Measurements from ENCODE around the gene CCDC141. TPM values are rescaled to one million over a fixed set of nuclear protein-coding genes. Genes with fewer than 3 reads are reported as not detected.

CCDC141 gene
- total RNA-seq, 5 donors from 2014 or later (not counting 1 experiment from before 2014, with no cell fraction given) = 13.2 to 44.8 (median 16.8) TPM

- no peak overlapping the region for H3K4me3 ChIP-seq (ENCODE audit: control insufficient read depth in 1 of 2, extremely low read depth in 1 of 2, low read length in 1 of 2)
- peaks cover 32% of the 10 kb centered on the region for H3K36me3 Mint-ChIP-seq
- no peak overlapping the region for H3K27ac ChIP-seq (ENCODE audit: low read length)
- no peaks in the 10 kb centered on the region for H3K9me3 ChIP-seq
- ATAC-seq (replicated peaks in 1 of 4) (no peak), DNase-seq (no peak)
- H3K4me1 Mint-ChIP-seq = no peaks in the 10 kb centered on the region
- no peak overlapping the region for H3K4me3 Mint-ChIP-seq
- ChIA-PET POLR2A (no interaction called here), CTCF (interaction anchor here in 1 of 2 donors (1.0 kb wide), 1 partner anchor 27 kb away, joined by 4 read pairs; no protein-coding TSS in a partner anchor)
- H3K27ac Mint-ChIP-seq = no peak overlapping the region
- H3K9me3 Mint-ChIP-seq = no peaks in the 10 kb centered on the region
- no peaks in the 10 kb centered on the region for H3K27me3 ChIP-seq (replicated peaks in 1 of 2; ENCODE audit: control insufficient read depth in 2 of 2, extremely low read depth in 1 of 2, insufficient read depth in 2 of 2, low read length in 1 of 2)
- peaks cover 0 to 14% of the 10 kb centered on the region in 2 donors for H3K36me3 ChIP-seq (ENCODE audit: control insufficient read depth in 2 of 2, extremely low read depth in 1 of 2, insufficient read depth in 1 of 2, low read length in 1 of 2)
- 76% methylated on average over 5 of the region's 6 CpGs for WGBS (ENCODE audit: insufficient coverage)
- no peaks in the 10 kb centered on the region for H3K4me1 ChIP-seq (ENCODE audit: control insufficient read depth in 1 of 2, extremely low read depth in 1 of 2, insufficient read depth in 2 of 2, low read length in 2 of 2)
- H3K27me3 Mint-ChIP-seq = no peaks in the 10 kb centered on the region
Observed at GRCh38 chr2:178882666-178883440, 167.1 kb downstream of the CCDC141 start.

- H3K27ac ChIP-seq (ENCODE audit: low read length) = no peak overlapping the region
- no peaks in the 10 kb centered on the region for H3K27me3 ChIP-seq (replicated peaks in 1 of 2; ENCODE audit: control insufficient read depth in 2 of 2, extremely low read depth in 1 of 2, insufficient read depth in 2 of 2, low read length in 1 of 2)
- Mint-ChIP-seq H3K4me3 (no peak overlapping the region), H3K4me1 (no peaks in the 10 kb centered on the region), H3K27me3 (no peaks in the 10 kb centered on the region), H3K27ac (no peak overlapping the region), H3K9me3 (no peaks in the 10 kb centered on the region), H3K36me3 (peaks cover 35% of the 10 kb centered on the region)
- H3K9me3 ChIP-seq = no peaks in the 10 kb centered on the region
- no peaks in the 10 kb centered on the region for H3K4me1 ChIP-seq (ENCODE audit: control insufficient read depth in 1 of 2, extremely low read depth in 1 of 2, insufficient read depth in 2 of 2, low read length in 2 of 2)
- DNase-seq (no peak), ATAC-seq (replicated peaks in 1 of 4) (no peak)
- no CpG with 5 or more reads among the region's 1 CpG for WGBS (ENCODE audit: insufficient coverage)
- H3K4me3 ChIP-seq (ENCODE audit: control insufficient read depth in 1 of 2, extremely low read depth in 1 of 2, low read length in 1 of 2) = no peak overlapping the region
- ChIA-PET POLR2A (no interaction called here), CTCF (interaction anchor here (0.5 to 1.0 kb wide), 2 partner anchors 9 to 82 kb away, joined by 3 read pairs; no protein-coding TSS in a partner anchor)
- peaks cover 0 to 16% of the 10 kb centered on the region in 2 donors for H3K36me3 ChIP-seq (ENCODE audit: control insufficient read depth in 2 of 2, extremely low read depth in 1 of 2, insufficient read depth in 1 of 2, low read length in 1 of 2)
Observed at GRCh38 chr2:178881075-178881474, 168.9 kb downstream of the CCDC141 start.

GRCh38 chr2:178880257-178880656 lies 169.7 kb downstream of the CCDC141 start:
- peaks cover 0 to 16% of the 10 kb centered on the region in 2 donors for H3K36me3 ChIP-seq (ENCODE audit: control insufficient read depth in 2 of 2, extremely low read depth in 1 of 2, insufficient read depth in 1 of 2, low read length in 1 of 2)
- Mint-ChIP-seq H3K9me3 (no peaks in the 10 kb centered on the region), H3K4me1 (no peaks in the 10 kb centered on the region), H3K27ac (no peak overlapping the region), H3K36me3 (peaks cover 39% of the 10 kb centered on the region), H3K27me3 (no peaks in the 10 kb centered on the region), H3K4me3 (no peak overlapping the region)
- 82% methylated on average over 2 of the region's 3 CpGs for WGBS (ENCODE audit: insufficient coverage)
- no peak overlapping the region for H3K27ac ChIP-seq (ENCODE audit: low read length)
- ATAC-seq (replicated peaks in 1 of 4) (no peak), DNase-seq (no peak)
- H3K4me3 ChIP-seq (ENCODE audit: control insufficient read depth in 1 of 2, extremely low read depth in 1 of 2, low read length in 1 of 2) = no peak overlapping the region
- CTCF ChIA-PET = no interaction called here
- H3K27me3 ChIP-seq (replicated peaks in 1 of 2; ENCODE audit: control insufficient read depth in 2 of 2, extremely low read depth in 1 of 2, insufficient read depth in 2 of 2, low read length in 1 of 2) = no peaks in the 10 kb centered on the region
- no peaks in the 10 kb centered on the region for H3K9me3 ChIP-seq
- POLR2A ChIA-PET = no interaction called here
- no peaks in the 10 kb centered on the region for H3K4me1 ChIP-seq (ENCODE audit: control insufficient read depth in 1 of 2, extremely low read depth in 1 of 2, insufficient read depth in 2 of 2, low read length in 2 of 2)

DNA sequence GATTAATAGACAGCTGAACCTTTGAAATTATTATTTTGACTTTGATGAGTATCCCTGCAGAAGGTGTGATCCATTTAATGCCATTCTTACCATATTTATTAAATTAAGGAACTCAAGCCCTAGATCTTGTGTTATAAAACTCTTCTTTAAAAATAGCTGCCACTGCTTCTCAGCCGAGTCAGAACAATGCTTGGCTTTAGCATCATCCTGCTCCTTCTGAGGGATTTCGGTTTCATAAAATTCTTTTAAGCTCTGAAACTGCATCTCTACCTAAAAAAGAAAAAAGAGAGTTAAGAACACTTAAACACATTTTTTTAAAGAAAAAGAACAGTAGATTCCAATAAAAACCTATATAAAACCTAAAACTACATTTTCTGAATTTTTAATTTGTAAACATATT lies 172.1 kb downstream of the CCDC141 start:
- no peak for DNase-seq
- H3K27ac Mint-ChIP-seq = no peak overlapping the region
- H3K4me1 ChIP-seq (ENCODE audit: control insufficient read depth in 1 of 2, extremely low read depth in 1 of 2, insufficient read depth in 2 of 2, low read length in 2 of 2) = no peaks in the 10 kb centered on the region
- ChIA-PET POLR2A (no interaction called here), CTCF (no interaction called here)
- no peaks in the 10 kb centered on the region for H3K27me3 Mint-ChIP-seq
- H3K4me1 Mint-ChIP-seq = no peaks in the 10 kb centered on the region
- H3K4me3 Mint-ChIP-seq = no peak overlapping the region
- WGBS (ENCODE audit: insufficient coverage) = no CpG with 5 or more reads among the region's 2 CpGs
- no peak overlapping the region for H3K4me3 ChIP-seq (ENCODE audit: control insufficient read depth in 1 of 2, extremely low read depth in 1 of 2, low read length in 1 of 2)
- peaks cover 29% of the 10 kb centered on the region for H3K36me3 Mint-ChIP-seq
- H3K27me3 ChIP-seq (replicated peaks in 1 of 2; ENCODE audit: control insufficient read depth in 2 of 2, extremely low read depth in 1 of 2, insufficient read depth in 2 of 2, low read length in 1 of 2) = no peaks in the 10 kb centered on the region
- ATAC-seq (replicated peaks in 1 of 4) = no peak
- peaks cover 0 to 12% of the 10 kb centered on the region in 2 donors for H3K36me3 ChIP-seq (ENCODE audit: control insufficient read depth in 2 of 2, extremely low read depth in 1 of 2, insufficient read depth in 1 of 2, low read length in 1 of 2)
- H3K9me3 Mint-ChIP-seq = no peaks in the 10 kb centered on the region
- H3K9me3 ChIP-seq = no peaks in the 10 kb centered on the region
- no peak overlapping the region for H3K27ac ChIP-seq (ENCODE audit: low read length)

- Mint-ChIP-seq H3K27me3 (no peaks in the 10 kb centered on the region), H3K4me3 (no peak overlapping the region), H3K9me3 (no peaks in the 10 kb centered on the region), H3K4me1 (peaks cover 4 to 5% (median 4%) of the 10 kb centered on the region in 3 donors), H3K27ac (no peak overlapping the region), H3K36me3 (peaks cover 21% of the 10 kb centered on the region)
- Histone ChIP-seq H3K27me3 (replicated peaks in 1 of 2; ENCODE audit: control insufficient read depth in 2 of 2, extremely low read depth in 1 of 2, insufficient read depth in 2 of 2, low read length in 1 of 2) (no peaks in the 10 kb centered on the region), H3K36me3 (ENCODE audit: control insufficient read depth in 2 of 2, extremely low read depth in 1 of 2, insufficient read depth in 1 of 2, low read length in 1 of 2) (peaks cover 0 to 5% of the 10 kb centered on the region in 2 donors), H3K4me1 (ENCODE audit: control insufficient read depth in 1 of 2, extremely low read depth in 1 of 2, insufficient read depth in 2 of 2, low read length in 2 of 2) (no peaks in the 10 kb centered on the region), H3K9me3 (no peaks in the 10 kb centered on the region), H3K27ac (ENCODE audit: low read length) (no peak overlapping the region), H3K4me3 (ENCODE audit: control insufficient read depth in 1 of 2, extremely low read depth in 1 of 2, low read length in 1 of 2) (no peak overlapping the region)
- ChIA-PET CTCF (no interaction called here), POLR2A (no interaction called here)
- no peak for ATAC-seq (replicated peaks in 1 of 4)
- 83% methylated on average over 8 of the region's 8 CpGs for WGBS (ENCODE audit: insufficient coverage)
- no peak for DNase-seq
Observed at GRCh38 chr2:178874529-178875240, 175.3 kb downstream of the CCDC141 start.

DNA sequence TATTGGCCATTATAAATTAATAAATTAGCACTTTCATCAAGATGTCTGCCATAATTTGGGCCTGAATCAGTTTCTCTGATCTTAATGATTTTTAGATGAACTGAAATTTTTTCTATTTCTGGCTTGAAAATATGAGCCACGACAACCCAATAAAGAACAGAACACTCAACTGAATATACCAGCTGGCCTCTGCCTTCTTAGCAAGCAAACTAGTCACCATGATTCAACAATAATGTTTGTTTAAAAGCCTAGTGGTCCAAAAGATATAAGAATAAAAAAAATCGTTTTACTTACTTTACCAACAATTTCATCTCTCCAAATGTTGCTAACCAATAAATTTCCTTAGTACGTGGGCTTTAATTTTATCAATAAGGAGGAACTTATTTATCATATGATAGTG lies 176.0 kb downstream of the CCDC141 start:
- no CpG with 5 or more reads among the region's 3 CpGs for WGBS (ENCODE audit: insufficient coverage)
- H3K27me3 Mint-ChIP-seq = no peaks in the 10 kb centered on the region
- no peak overlapping the region for H3K27ac Mint-ChIP-seq
- no peak overlapping the region for H3K4me3 ChIP-seq (ENCODE audit: control insufficient read depth in 1 of 2, extremely low read depth in 1 of 2, low read length in 1 of 2)
- DNase-seq (no peak), ATAC-seq (replicated peaks in 1 of 4) (no peak)
- H3K4me3 Mint-ChIP-seq = no peak overlapping the region
- ChIA-PET CTCF (no interaction called here), POLR2A (no interaction called here)
- peaks cover 18% of the 10 kb centered on the region for H3K36me3 Mint-ChIP-seq
- H3K4me1 Mint-ChIP-seq = peaks cover 4 to 5% (median 4%) of the 10 kb centered on the region in 3 donors
- no peaks in the 10 kb centered on the region for H3K4me1 ChIP-seq (ENCODE audit: control insufficient read depth in 1 of 2, extremely low read depth in 1 of 2, insufficient read depth in 2 of 2, low read length in 2 of 2)
- H3K36me3 ChIP-seq (ENCODE audit: control insufficient read depth in 2 of 2, extremely low read depth in 1 of 2, insufficient read depth in 1 of 2, low read length in 1 of 2) = peaks cover 0 to 2% of the 10 kb centered on the region in 2 donors
- H3K9me3 Mint-ChIP-seq = no peaks in the 10 kb centered on the region
- H3K9me3 ChIP-seq = no peaks in the 10 kb centered on the region
- no peaks in the 10 kb centered on the region for H3K27me3 ChIP-seq (replicated peaks in 1 of 2; ENCODE audit: control insufficient read depth in 2 of 2, extremely low read depth in 1 of 2, insufficient read depth in 2 of 2, low read length in 1 of 2)
- H3K27ac ChIP-seq (ENCODE audit: low read length) = no peak overlapping the region
